RWPE2 (cell line): ENCODE results near the gene LARGE1.

Experiments used
- ATAC-seq: fragments of 200-7000 bp; cut with Tn5 transposase; 3 replicates; pipeline ENCODE4 v1.9.1; 2021; ENCODE audit warnings: low read depth
- DNase-seq: peaks from one replicate; pipeline ENCODE4 v3.0.0-alpha.2; 2020; ENCODE audit warnings: low spot score
- H3K27ac ChIP-seq: fragments of 450-650 bp; 2 replicates; pipeline ENCODE4 v1.5.1; 2017; ENCODE audit warnings: mild to moderate bottlenecking; ENCODE audit not compliant: poor library complexity, severe bottlenecking
- H3K27me3 ChIP-seq: fragments of 250-450 bp; sonication (Bioruptor Pico); 2 replicates; pipeline ENCODE4 v1.5.1; 2021; ENCODE audit warnings: mild to moderate bottlenecking, moderate library complexity; ENCODE audit not compliant: insufficient read depth, poor library complexity, severe bottlenecking
- H3K36me3 ChIP-seq: fragments of 250-450 bp; sonication (Bioruptor Pico); 2 replicates; pipeline ENCODE4 v1.5.1; 2020; ENCODE audit warnings: low read depth, mild to moderate bottlenecking, moderate library complexity
- H3K4me1 ChIP-seq: fragments of 250-450 bp; sonication (Bioruptor Pico); 2 replicates; pipeline ENCODE4 v1.5.1; 2021; ENCODE audit warnings: mild to moderate bottlenecking, moderate library complexity; ENCODE audit not compliant: insufficient read depth, poor library complexity, severe bottlenecking
- H3K4me3 ChIP-seq: fragments of 250-450 bp; sonication (Bioruptor Pico); 2 replicates; pipeline ENCODE4 v1.5.1; 2021; ENCODE audit warnings: mild to moderate bottlenecking, moderate library complexity; ENCODE audit not compliant: severe bottlenecking
- H3K9me3 ChIP-seq: fragments of 250-450 bp; sonication (Bioruptor Pico); 2 replicates; pipeline ENCODE4 v1.5.1; 2021; ENCODE audit warnings: mild to moderate bottlenecking, moderate library complexity; ENCODE audit not compliant: severe bottlenecking
- TF ChIP-seq, protein P1 (sequence below): fragments of 450-650 bp; IDR thresholded peaks from one replicate; pipeline ENCODE4 v1.5.1; 2017; ENCODE audit warnings: mild to moderate bottlenecking, moderate library complexity; ENCODE audit not compliant: poor library complexity, severe bottlenecking

The LARGE1 gene

DNA sequence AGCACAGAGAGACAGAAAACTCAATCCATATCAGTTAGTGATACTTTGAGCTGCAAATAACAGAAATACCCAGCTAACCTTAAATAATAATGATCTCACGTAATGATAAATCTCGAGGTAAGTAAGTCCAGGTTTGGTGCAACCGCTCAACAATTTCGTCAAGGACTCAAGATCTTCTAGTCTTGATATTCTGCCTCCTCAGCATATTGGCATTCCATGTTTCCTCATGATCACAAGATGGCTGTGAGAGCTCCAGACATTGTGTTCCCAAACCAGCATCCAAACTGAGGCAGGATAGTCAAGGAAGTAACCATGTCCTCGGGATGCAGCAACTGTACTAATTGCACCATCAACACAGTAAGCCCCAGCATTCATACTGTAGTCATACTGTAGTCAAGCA is 7.5 kb upstream of the LARGE1 start:
- no peaks in the 10 kb centered on the region for H3K4me1 ChIP-seq
- ATAC-seq (no peak), DNase-seq (no peak)
- H3K4me3 ChIP-seq = no peak overlapping the region
- H3K27me3 ChIP-seq = peaks cover 26% of the 10 kb centered on the region
- H3K36me3 ChIP-seq = no peaks in the 10 kb centered on the region
- H3K27ac ChIP-seq = no peak overlapping the region
- H3K9me3 ChIP-seq = no peaks in the 10 kb centered on the region
- TF ChIP-seq, protein P1, sequence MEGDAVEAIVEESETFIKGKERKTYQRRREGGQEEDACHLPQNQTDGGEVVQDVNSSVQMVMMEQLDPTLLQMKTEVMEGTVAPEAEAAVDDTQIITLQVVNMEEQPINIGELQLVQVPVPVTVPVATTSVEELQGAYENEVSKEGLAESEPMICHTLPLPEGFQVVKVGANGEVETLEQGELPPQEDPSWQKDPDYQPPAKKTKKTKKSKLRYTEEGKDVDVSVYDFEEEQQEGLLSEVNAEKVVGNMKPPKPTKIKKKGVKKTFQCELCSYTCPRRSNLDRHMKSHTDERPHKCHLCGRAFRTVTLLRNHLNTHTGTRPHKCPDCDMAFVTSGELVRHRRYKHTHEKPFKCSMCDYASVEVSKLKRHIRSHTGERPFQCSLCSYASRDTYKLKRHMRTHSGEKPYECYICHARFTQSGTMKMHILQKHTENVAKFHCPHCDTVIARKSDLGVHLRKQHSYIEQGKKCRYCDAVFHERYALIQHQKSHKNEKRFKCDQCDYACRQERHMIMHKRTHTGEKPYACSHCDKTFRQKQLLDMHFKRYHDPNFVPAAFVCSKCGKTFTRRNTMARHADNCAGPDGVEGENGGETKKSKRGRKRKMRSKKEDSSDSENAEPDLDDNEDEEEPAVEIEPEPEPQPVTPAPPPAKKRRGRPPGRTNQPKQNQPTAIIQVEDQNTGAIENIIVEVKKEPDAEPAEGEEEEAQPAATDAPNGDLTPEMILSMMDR = no peak

- Histone ChIP-seq H3K27ac (no peak overlapping the region), H3K36me3 (no peaks in the 10 kb centered on the region), H3K4me3 (no peak overlapping the region)
These were observed 4.9 kb upstream of the LARGE1 start for GRCh38 chr22:33925194-33925593.

DNA sequence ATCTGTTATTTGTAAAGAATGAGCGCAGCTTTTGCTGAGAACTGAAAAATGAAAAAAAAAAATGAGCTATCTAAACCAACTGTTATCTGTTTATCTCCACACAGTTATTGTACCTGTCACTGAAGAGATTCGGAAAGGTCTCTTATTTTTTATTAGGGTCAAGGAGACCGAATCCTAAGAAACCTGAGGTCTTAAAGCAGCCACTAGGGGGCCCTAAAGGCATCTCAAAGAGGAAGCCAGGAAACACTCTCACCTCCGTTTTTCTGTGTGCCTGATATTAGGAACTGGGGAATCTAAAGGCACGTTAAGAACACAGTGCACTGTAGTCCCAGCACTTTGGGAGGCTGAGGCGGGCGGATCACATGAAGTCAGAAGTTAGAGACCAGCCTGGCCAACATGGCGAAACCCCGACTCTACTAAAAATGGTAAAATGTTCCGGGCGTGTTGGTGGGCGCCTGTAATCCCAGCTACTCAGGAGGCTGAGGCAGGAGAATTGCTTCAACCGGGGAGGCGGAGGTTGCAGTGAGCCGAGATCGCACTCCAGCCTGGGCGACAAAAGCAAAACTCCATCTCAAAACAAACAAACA is 3.5 kb upstream of the LARGE1 start:
- no peak overlapping the region for H3K4me3 ChIP-seq
- TF ChIP-seq, protein P1 = peak; percentile 74
- DNase-seq = no peak

More at GRCh38 chr22:33925194-33925593, 4.9 kb upstream of the LARGE1 start:
- TF ChIP-seq, protein P1 = no peak
- DNase-seq (no peak), ATAC-seq (no peak)
- Histone ChIP-seq H3K27me3 (peaks cover 41% of the 10 kb centered on the region), H3K9me3 (no peaks in the 10 kb centered on the region), H3K4me1 (no peaks in the 10 kb centered on the region)

GRCh38 chr22:33923033-33923432 is 2.8 kb upstream of the LARGE1 start:
- ATAC-seq (no peak), DNase-seq (no peak)
- H3K36me3 ChIP-seq = no peaks in the 10 kb centered on the region
- no peaks in the 10 kb centered on the region for H3K9me3 ChIP-seq
- H3K27ac ChIP-seq = no peak overlapping the region
- H3K4me3 ChIP-seq = no peak overlapping the region
- H3K4me1 ChIP-seq = no peaks in the 10 kb centered on the region
- peaks cover 62% of the 10 kb centered on the region for H3K27me3 ChIP-seq
- TF ChIP-seq, protein P1 = no peak

More for the DNA sequence above, 3.5 kb upstream of the LARGE1 start:
- H3K27ac ChIP-seq = no peak overlapping the region
- no peaks in the 10 kb centered on the region for H3K4me1 ChIP-seq
- no peaks in the 10 kb centered on the region for H3K36me3 ChIP-seq
- peaks cover 55% of the 10 kb centered on the region for H3K27me3 ChIP-seq
- ATAC-seq = no peak
- no peaks in the 10 kb centered on the region for H3K9me3 ChIP-seq

DNA sequence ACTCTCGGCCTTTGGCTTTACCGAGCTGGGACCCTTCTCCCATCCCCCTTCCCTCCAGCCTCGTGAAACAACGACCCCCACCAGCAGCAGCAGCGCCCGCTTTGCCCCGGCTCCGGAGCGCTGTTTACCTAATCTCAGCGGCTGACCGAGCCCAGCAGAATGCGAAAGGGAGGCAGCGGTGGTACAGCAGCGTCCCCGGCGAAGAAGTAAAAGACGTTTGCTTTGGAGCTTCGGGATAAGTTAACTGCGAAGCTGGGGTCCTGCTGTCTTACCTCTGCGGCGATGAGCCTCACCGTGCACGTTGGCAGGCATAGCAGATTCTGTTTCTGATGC is 2.0 kb upstream of the LARGE1 start:
- Histone ChIP-seq H3K27ac (no peak overlapping the region), H3K9me3 (no peaks in the 10 kb centered on the region), H3K4me3 (peak overlapping the region; percentile 11), H3K27me3 (peaks cover 62% of the 10 kb centered on the region), H3K36me3 (no peaks in the 10 kb centered on the region), H3K4me1 (no peaks in the 10 kb centered on the region)
- ATAC-seq (no peak), DNase-seq (no peak)
- TF ChIP-seq, protein P1 = no peak
